Erythroblast (primary cell): ENCODE measurements around the gene RNF41.
"Not testable (repeated sequence)": the region's sequence is repeated elsewhere in the genome, so short reads cannot be mapped to it uniquely, and the experiment has no call there.

Experiments used
- DNase-seq, 2 experiments: peaks; one replicate each; lab custom pipeline; 2025; lab: John Stamatoyannopoulos, UW
- GATA1 ChIP-seq: IDR thresholded peaks from 2 replicates; pipeline ENCODE4 v1.6.1; 2011; ENCODE audit warnings: low read depth, mild to moderate bottlenecking, control low read depth, low read length, moderate library complexity
- POLR2A ChIP-seq: IDR thresholded peaks from 2 replicates; pipeline ENCODE4 v1.6.1; 2011; ENCODE audit warnings: mild to moderate bottlenecking, low read length

Gene RNF41

DNA sequence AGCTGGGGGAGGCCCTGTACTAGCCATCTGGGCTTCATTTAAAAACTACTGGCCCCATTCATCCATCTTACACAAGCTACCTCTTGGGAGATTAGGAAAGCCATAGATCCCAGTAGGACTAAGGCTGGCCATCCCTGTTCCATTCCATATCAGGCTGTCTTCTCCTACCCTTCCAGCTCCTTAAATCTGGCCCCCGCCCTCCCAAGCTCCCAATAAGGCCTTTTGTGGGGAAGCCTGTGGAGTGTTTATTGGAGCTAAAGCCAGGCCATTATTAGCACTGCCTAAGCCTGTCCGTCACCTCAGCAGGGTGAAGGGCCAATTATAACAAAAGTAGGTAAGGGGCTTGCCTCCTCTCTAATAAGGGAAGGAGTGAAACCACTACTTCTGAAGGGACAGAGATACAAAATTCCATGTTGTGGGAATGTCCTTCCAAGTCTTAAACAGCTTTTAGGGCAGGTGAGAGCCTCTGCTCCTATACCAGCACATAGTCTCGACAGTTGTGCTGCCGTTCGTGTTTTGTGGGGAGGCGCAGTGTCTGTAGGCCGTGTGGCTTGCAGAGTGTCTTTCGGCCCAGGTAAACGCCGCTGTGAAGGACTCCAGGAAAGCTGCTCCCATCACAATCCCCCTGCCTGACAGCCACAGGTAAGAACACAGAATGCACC, 59.9 kb downstream of the RNF41 start:
- DNase-seq = no peak
- no peak for TF ChIP-seq GATA1
- no peak for TF ChIP-seq POLR2A

DNA sequence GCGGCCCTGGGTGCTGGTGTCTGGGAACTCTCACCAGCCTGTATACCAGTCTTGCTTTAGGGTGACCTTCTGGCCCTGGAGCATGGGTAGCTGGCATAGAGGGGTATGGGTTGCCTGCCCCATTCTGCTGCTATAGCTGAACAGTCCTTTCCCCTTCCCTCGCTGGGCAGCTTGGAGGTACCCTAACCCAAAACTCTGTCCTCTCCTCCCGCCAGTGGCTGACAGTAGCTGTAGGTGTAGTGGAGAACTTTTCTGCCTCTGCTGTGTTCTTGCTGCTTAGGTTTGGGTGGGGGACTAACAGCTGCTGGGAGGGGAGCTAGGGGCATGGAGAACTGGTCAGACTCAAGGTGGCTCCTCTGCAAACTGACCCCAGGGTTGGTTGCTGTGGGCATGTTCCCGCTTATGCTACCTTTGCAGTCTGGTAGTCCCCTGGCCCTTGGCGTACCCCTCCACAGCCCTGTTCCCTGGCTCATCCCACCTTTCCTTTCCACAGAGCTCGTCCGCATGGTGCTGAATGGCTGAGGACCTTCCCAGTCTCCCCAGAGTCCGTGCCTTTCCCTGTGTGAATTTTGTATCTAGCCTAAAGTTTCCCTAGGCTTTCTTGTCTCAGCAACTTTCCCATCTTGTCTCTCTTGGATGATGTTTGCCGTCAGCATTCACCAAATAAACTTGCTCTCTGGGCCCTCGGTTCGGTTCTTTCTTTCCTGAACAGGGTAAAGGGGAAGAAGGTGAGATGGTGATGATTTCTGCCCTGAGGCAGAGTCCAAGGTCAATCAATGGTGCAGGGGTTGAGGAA, 60.6 kb downstream of the RNF41 start:
- TF ChIP-seq POLR2A (peak; percentile 27), GATA1 (no peak)
- no peak for DNase-seq

GRCh38 chr12:56160193-56160763, 61.4 kb downstream of the RNF41 start:
- DNase-seq = no peak
- TF ChIP-seq POLR2A (no peak), GATA1 (no peak)

- DNase-seq = no peak
- peak; percentile 7 for TF ChIP-seq POLR2A
- no peak for TF ChIP-seq GATA1
Observed at GRCh38 chr12:56159482-56160192, 62.1 kb downstream of the RNF41 start.

- TF ChIP-seq GATA1 (no peak), POLR2A (no peak)
- DNase-seq = peak; percentile 80
Observed at GRCh38 chr12:56158926-56159461, 62.7 kb downstream of the RNF41 start.

DNA sequence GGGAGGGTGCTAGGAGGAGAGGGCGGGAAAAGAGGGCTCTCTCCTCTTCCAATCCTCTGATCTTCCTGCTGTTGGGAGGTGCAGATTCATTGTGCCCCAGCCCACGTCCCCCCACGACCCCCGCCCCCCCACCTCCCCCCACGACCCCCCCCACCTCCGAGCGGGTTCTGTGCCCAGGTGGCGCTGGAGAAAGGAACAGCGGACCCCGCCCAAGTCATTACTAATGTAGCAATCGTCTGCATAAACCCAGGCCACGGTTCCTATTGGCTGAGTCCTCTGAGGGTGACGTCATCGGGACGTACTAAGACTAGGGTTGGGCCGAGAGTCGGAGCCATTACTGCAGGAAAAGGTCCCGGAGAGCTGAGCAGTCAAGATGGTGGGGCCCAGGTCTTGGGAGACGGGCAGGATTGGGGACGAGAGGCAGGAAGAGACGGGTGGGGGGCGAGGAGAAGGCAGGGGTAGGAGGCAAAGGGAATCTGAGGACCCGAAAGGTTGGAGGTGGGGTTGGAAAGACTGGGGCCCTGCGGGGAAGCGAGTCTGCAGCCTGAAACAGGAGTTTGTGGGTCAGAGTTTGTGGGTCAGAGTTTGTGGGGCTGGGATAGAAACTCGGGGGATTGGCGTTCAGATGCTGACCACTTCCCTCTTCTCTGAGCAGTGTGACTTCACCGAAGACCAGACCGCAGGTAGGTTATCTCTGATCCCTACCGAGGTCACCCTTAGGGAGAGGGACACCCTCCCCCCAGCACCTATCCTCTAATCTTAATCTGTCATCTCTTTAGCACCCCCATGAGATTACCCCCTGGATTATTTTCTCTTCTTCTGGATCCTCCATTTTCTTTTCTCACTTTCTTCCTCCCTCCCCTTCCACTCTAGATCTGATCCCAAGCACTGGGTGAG, 63.4 kb downstream of the RNF41 start, which contains the start of gene MYL6:
Gene MYL6 (plus strand): TSS at position 331 of the 897 bp plus-strand sequence. CDS start 43 bp downstream, at position 374.
- TF ChIP-seq GATA1 (no peak), POLR2A (peak; percentile 98)
- peak; percentile 98 for DNase-seq

DNA sequence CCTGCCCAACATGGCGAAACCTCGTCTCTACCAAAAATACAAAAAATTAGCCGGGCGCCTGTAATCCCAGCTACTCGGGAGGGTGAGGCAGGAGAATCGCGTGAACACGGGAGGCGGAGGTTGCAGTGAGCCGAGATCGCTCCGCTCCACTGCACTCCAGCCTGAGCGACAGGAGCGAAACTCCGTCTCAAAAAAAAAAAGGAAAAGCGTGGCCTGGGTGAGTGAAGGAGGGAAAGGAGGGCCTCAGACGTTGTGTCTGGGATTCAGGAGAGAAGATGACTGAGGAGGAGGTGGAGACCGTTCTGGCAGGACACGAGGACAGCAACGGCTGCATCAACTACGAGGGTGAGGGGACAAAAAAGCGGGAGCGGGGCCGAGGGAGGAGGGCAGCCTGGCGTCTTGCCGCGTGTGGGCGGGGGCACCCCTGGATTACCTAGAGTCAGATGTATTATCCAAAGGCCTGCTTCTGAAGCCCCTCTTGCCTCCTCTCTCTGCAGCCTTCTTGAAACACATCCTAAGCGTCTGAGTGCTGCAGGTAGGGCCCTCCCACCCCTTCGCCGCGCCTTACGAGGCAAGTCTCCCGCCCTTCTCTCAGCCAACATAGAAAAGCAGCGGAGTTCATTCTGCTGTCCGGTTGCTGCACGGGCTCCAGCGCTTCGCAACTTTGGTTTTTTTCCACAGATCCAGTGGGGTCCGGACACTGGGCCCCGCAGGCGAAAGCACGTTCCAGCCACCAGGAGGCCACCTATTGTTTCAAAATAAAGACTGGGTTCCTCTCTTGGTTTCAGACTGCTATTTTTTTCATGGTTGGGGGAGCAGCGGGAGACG, 64.3 kb downstream of the RNF41 start:
- peak; percentile 74 to 76 for DNase-seq
- TF ChIP-seq POLR2A = no peak
- TF ChIP-seq GATA1 = no peak

DNA sequence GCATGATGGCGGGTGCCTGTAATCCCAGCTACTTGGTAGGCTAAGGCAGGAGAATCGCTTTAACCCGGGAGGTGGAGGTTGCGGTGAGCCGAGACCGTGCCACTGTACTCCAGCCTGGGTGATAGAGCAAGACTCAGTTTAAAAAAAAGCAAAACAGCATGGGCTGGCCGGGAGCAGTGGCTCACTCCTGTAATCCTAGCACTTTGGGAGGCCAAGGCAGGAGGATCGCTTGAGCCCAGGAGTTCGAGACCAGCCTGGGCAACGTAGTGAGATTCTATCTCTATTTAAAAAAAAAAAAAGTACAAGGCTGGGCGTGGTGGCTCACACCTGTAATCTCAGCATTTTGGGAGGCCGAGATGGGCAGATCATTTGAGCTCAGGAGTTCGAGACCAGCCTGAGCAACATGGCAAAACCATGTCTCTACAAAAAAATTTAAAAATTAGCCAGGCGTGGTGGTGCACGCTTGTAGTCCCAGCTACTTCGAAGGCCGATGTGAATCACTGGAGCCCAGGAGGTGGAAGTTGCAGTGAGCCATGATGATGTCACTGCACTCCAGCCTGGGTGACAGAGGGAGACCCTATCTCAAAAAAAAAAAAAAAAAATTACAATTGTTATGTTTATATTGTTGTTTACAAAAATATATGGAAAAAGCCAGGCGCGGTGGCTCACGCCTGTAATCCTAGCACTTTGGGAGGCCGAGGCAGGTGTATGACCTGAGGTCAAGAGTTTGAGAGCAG, 65.1 kb downstream of the RNF41 start:
- DNase-seq = not testable (repeated sequence)

DNA sequence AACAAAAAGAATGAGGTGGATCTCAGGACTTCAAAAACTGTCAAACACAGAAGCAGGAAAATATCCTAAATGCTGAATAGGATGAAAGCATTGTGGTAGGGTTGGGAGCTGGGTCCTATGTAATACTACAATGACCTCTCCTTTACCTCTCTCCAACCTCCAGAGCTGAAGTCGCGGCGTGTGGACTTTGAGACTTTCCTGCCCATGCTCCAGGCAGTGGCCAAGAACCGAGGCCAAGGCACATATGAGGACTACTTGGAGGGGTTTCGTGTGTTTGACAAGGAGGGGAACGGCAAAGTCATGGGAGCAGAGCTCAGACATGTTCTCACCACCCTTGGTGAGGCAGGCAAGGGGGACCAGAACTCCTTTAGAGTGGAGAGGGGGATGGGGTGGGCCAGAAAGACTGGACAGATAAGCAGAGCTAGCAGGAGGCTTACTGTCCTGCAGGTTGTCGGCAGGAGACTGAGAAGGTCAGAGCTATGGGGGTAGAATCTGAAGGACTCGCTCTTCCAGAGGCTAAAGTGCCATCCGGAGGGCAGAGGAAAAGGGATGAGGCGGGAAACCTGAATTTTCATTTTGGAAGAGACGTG, 66.4 kb downstream of the RNF41 start:
- no peak for DNase-seq

DNA sequence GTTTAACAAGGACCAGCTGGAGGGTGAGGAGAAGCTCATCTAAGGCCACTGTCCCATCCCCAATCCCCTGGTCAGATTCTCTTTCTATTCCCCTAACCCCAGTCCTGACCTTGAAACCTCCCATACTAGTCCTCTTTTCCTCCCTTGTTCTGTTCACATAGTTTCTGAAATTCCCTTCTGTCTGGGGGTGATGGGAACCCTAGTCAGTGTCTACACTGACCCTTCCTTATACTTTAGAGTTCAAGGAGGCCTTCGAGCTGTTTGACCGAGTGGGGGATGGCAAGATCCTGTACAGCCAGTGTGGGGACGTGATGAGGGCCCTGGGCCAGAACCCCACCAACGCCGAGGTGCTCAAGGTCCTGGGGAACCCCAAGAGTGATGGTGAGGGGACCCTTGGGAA, 66.9 kb downstream of the RNF41 start:
- TF ChIP-seq GATA1 (no peak), POLR2A (no peak)
- DNase-seq = no peak

More for the DNA sequence above, 66.4 kb downstream of the RNF41 start:
- TF ChIP-seq POLR2A (no peak), GATA1 (no peak)
